Muscle of back (tissue), 11 donors: ENCODE measurements around the gene HMX3. TPM values are rescaled to one million over a fixed set of nuclear protein-coding genes. Genes with fewer than 3 reads are reported as not detected.
A peak's percentile ranks its signal among the peaks of the same experiment; 100 is the strongest.

Experiments used
- DNase-seq, 3 donors: peaks; one replicate each; pipeline versions ENCODE4 v3.0.0 to v3.0.0-alpha.2; 2013
- polyA plus RNA-seq, 10 donors: library from polyadenylated mRNA; unstranded; fragments of 120-200 nt; gene quantifications; one replicate each; pipeline ENCODE4 v1.2.1, GENCODE V29; 2013; ENCODE audit not compliant: insufficient read length in 10 of 10

The HMX3 gene
- polyA plus RNA-seq, 10 donors, result not detected

- peak in 1 of 3 donors; percentile 12 for DNase-seq
Observed at GRCh38 chr10:123147635-123148413, 12.1 kb downstream of the HMX3 start, which contains the start of gene HMX2. HMX2 (plus strand) TSS chr10:123148136; CDS start chr10:123148379, 243 bp downstream.

GRCh38 chr10:123148414-123149161 lies 12.8 kb downstream of the HMX3 start:
- DNase-seq, result peak in 1 of 3 donors; percentile 26

GRCh38 chr10:123149162-123149567 lies 13.4 kb downstream of the HMX3 start:
- peak in 1 of 3 donors; percentile 6 for DNase-seq

- DNase-seq, result peak in 1 of 3 donors; percentile 69
Observed at GRCh38 chr10:123149568-123150270, 13.9 kb downstream of the HMX3 start.

- DNase-seq, result no peak
Observed at GRCh38 chr10:123150271-123150985, 14.7 kb downstream of the HMX3 start.

- DNase-seq, result peak in 1 of 3 donors; percentile 52
Observed at GRCh38 chr10:123150986-123151736, 15.4 kb downstream of the HMX3 start.

GRCh38 chr10:123151737-123152135 lies 16.0 kb downstream of the HMX3 start:
- peak in 1 of 3 donors; percentile 28 for DNase-seq

GRCh38 chr10:123153486-123154091 lies 17.8 kb downstream of the HMX3 start:
- DNase-seq, result no peak

GRCh38 chr10:123154092-123154710 lies 18.4 kb downstream of the HMX3 start, which contains the start of gene BUB3:
BUB3 (plus strand) TSS chr10:123154402; CDS start chr10:123154918, 516 bp downstream.
- DNase-seq, result peak; percentile 100

GRCh38 chr10:123154711-123155505 lies 19.1 kb downstream of the HMX3 start:
- peak; percentile 33 to 84 (median 59) for DNase-seq

- no peak for DNase-seq
Observed at GRCh38 chr10:123156078-123156477, 20.3 kb downstream of the HMX3 start.

- DNase-seq, result no peak
Observed at GRCh38 chr10:123157210-123157609, 21.4 kb downstream of the HMX3 start.

GRCh38 chr10:123158682-123159081 lies 22.9 kb downstream of the HMX3 start:
- DNase-seq, result no peak

- DNase-seq, result no peak
Observed at GRCh38 chr10:123160311-123160980, 24.7 kb downstream of the HMX3 start.

GRCh38 chr10:123164319-123164718 lies 28.5 kb downstream of the HMX3 start:
- DNase-seq, result no peak

GRCh38 chr10:123165445-123166072 lies 29.8 kb downstream of the HMX3 start:
- DNase-seq, result no peak

- DNase-seq, result no peak
Observed at GRCh38 chr10:123166618-123167017, 30.8 kb downstream of the HMX3 start.

GRCh38 chr10:123170961-123171360 lies 35.2 kb downstream of the HMX3 start:
- no peak for DNase-seq
